ENCODE results near the gene ZNF324B.
A peak's percentile ranks its signal among the peaks of the same experiment; 100 is the strongest.
"Not testable (repeated sequence)": the region's sequence is repeated elsewhere in the genome, so short reads cannot be mapped to it uniquely, and the experiment has no call there.

Gene ZNF324B

DNA sequence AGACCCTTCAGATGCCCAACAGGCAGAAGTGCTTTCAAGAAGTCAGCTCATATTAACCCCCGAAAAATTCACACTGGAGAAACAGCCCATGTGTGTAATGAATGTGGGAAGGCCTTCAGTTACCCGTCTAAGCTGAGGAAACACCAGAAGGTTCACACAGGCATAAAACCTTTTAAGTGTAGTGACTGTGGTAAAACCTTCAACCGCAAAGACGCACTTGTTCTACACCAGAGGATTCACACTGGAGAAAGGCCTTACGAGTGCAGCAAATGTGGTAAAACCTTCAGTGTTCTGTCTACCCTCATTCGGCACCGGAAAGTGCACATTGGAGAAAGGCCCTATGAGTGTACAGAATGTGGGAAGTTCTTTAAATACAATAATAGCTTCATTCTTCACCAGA lies 34.4 kb upstream of the ZNF324B start:
- no peaks in the 10 kb centered on the region for H3K27me3 ChIP-seq (replicated peaks; ENCODE audit: control insufficient read depth, insufficient read depth, low read length, poor library complexity, severe bottlenecking)
- peaks cover 15% of the 10 kb centered on the region for H3K36me3 ChIP-seq (ENCODE audit: control insufficient read depth, insufficient read depth, low read length)
- H3K27ac ChIP-seq (ENCODE audit: insufficient read depth, low read length, poor library complexity, severe bottlenecking): no peak overlapping the region
- no peak for DNase-seq
- no peaks in the 10 kb centered on the region for H3K9me3 ChIP-seq (ENCODE audit: control insufficient read depth, low read length)
- no peak overlapping the region for H3K4me3 ChIP-seq (ENCODE audit: insufficient read depth, low read depth, low read length, poor library complexity, severe bottlenecking)
- no peaks in the 10 kb centered on the region for H3K4me1 ChIP-seq (ENCODE audit: control insufficient read depth, insufficient read depth, low read length, poor library complexity, severe bottlenecking)

DNA sequence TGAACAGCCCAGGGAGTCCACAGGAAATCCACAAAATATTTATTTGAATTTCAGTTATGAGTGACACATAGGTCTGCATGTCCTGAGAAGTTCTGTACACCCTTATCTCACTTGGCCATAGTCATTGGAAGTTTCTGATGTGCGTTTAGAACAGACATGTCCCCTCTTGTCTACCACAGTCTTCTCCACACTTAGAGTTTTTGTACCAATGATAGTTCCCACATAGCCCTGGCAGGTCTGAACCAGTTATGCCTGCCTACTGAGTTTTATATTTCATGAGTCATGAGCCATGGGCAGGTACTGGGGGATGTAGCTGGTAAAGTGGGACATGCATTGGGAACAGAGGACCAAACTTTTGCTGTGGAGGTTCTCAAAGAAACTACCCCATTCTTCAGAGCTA lies 22.8 kb upstream of the ZNF324B start:
- H3K27ac ChIP-seq (ENCODE audit: insufficient read depth, low read length, poor library complexity, severe bottlenecking): no peak overlapping the region
- no peaks in the 10 kb centered on the region for H3K36me3 ChIP-seq (ENCODE audit: control insufficient read depth, insufficient read depth, low read length)
- H3K4me3 ChIP-seq (ENCODE audit: insufficient read depth, low read depth, low read length, poor library complexity, severe bottlenecking): no peak overlapping the region
- no peaks in the 10 kb centered on the region for H3K4me1 ChIP-seq (ENCODE audit: control insufficient read depth, insufficient read depth, low read length, poor library complexity, severe bottlenecking)
- H3K9me3 ChIP-seq (ENCODE audit: control insufficient read depth, low read length): peaks cover 37% of the 10 kb centered on the region
- no peaks in the 10 kb centered on the region for H3K27me3 ChIP-seq (replicated peaks; ENCODE audit: control insufficient read depth, insufficient read depth, low read length, poor library complexity, severe bottlenecking)
- DNase-seq: no peak

GRCh38 chr19:58429745-58430144 lies 21.7 kb upstream of the ZNF324B start:
- Histone ChIP-seq H3K9me3 (ENCODE audit: control insufficient read depth, low read length) (peaks cover 47% of the 10 kb centered on the region), H3K27ac (ENCODE audit: insufficient read depth, low read length, poor library complexity, severe bottlenecking) (no peak overlapping the region), H3K27me3 (replicated peaks; ENCODE audit: control insufficient read depth, insufficient read depth, low read length, poor library complexity, severe bottlenecking) (no peaks in the 10 kb centered on the region), H3K36me3 (ENCODE audit: control insufficient read depth, insufficient read depth, low read length) (peaks cover 9% of the 10 kb centered on the region), H3K4me3 (ENCODE audit: insufficient read depth, low read depth, low read length, poor library complexity, severe bottlenecking) (no peak overlapping the region), H3K4me1 (ENCODE audit: control insufficient read depth, insufficient read depth, low read length, poor library complexity, severe bottlenecking) (no peaks in the 10 kb centered on the region)
- no peak for DNase-seq

DNA sequence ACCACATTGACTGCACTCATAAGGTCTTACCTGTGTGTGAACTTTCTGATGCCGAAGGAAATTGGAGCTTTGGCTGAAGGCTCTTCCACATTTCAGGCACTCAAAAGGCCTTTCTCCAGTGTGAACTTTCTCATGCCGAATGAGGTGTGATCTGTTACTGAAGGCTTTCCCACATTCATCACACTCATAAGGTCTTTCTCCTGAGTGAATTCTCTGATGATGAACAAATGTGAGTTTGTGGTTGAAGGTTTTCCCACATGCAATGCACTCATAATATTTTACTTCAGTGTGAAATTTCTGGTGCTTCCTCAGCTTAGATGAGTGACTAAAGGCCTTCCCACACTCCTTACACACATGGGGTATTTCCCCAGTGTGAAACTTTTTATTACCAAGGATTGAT lies 17.2 kb upstream of the ZNF324B start:
- peaks cover 52% of the 10 kb centered on the region for H3K9me3 ChIP-seq (ENCODE audit: control insufficient read depth, low read length)
- H3K27me3 ChIP-seq (replicated peaks; ENCODE audit: control insufficient read depth, insufficient read depth, low read length, poor library complexity, severe bottlenecking): no peaks in the 10 kb centered on the region
- peaks cover 36% of the 10 kb centered on the region for H3K36me3 ChIP-seq (ENCODE audit: control insufficient read depth, insufficient read depth, low read length)
- no peak overlapping the region for H3K4me3 ChIP-seq (ENCODE audit: insufficient read depth, low read depth, low read length, poor library complexity, severe bottlenecking)
- no peak overlapping the region for H3K27ac ChIP-seq (ENCODE audit: insufficient read depth, low read length, poor library complexity, severe bottlenecking)
- H3K4me1 ChIP-seq (ENCODE audit: control insufficient read depth, insufficient read depth, low read length, poor library complexity, severe bottlenecking): peaks cover under 1% of the 10 kb centered on the region
- DNase-seq: no peak

DNA sequence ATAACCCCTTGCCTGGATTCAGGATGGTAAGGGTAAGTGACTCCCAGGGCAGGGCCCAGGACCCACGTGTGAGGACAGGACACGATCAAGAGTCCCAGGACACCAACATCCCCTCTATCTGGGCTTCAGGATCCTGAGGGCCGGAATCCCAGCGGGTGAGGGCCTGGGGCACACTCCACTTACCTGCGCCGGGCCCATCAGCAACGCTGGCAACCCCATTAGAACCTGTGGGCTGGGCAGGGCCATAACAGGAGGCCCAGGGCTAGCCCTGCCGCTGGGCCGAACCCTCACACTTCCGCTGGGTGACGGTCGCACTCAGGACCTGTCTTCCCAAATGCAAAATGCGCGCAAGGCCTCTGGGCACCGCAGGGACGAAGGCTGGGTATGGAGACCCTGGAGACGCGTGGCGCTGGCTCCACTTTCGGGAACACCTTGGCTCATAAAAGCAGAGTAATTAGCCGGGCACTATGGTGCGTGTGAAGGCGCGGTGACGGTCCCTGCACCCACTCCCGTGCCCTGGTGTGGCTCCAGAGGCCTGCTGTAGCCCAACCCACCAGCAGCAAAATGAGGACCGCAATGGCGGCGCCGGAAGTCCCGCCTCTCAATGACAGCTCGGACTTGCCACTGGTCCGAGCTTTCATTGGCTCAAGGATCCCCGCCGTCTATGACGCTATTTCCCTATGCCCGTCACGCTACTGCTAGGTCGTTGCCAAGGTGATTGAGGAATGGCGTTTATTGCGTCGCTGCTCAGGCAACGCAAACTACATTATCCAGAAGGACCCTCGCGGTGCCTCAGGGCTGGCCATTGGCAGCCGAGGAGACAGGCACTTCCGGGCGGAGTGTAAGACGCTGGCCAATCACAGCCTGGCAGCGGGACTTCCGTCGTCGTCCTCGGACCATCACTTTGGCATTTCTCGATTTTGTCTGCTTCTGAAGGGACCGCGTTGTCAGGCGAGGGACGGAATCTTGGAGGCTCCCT lies 11.6 kb upstream of the ZNF324B start, which contains the start of gene ZNF132:
Gene ZNF132, minus strand, starts transcription at position 578 of the 979 bp plus-strand sequence. Its CDS starts 332 bp downstream, at position 246.
- H3K4me1 ChIP-seq (ENCODE audit: control insufficient read depth, insufficient read depth, low read length, poor library complexity, severe bottlenecking): peaks cover 12% of the 10 kb centered on the region
- peaks cover 25% of the 10 kb centered on the region for H3K36me3 ChIP-seq (ENCODE audit: control insufficient read depth, insufficient read depth, low read length)
- H3K27me3 ChIP-seq (replicated peaks; ENCODE audit: control insufficient read depth, insufficient read depth, low read length, poor library complexity, severe bottlenecking): no peaks in the 10 kb centered on the region
- H3K27ac ChIP-seq (ENCODE audit: insufficient read depth, low read length, poor library complexity, severe bottlenecking): peak within 1 kb of the TSS; percentile 72
- peaks cover 4% of the 10 kb centered on the region for H3K9me3 ChIP-seq (ENCODE audit: control insufficient read depth, low read length)
- DNase-seq: peak; percentile 91 to 94 (median 94)
- peak within 1 kb of the TSS; percentile 58 for H3K4me3 ChIP-seq (ENCODE audit: insufficient read depth, low read depth, low read length, poor library complexity, severe bottlenecking)

DNA sequence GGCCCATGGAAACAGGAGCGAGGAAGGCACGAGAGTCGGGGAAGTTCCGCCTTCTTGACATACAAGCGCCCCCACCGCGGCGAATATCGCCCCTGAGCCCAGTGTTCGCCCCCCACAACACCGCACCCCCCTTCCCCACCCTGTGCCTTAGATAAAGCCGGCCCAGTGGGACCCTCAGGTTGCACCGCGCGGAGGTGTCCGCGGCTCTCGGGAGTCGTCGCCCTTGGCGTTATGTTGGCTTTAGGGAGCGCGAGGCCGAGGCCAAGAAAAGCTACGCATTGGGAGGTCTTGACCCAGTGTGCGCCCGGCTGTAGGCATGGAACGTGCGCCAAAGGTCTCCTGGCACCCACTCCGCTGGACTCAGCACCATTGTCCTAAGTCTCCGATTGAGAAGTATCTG lies 10.9 kb upstream of the ZNF324B start:
- no peak for DNase-seq
- Histone ChIP-seq H3K4me3 (ENCODE audit: insufficient read depth, low read depth, low read length, poor library complexity, severe bottlenecking) (peak overlapping the region; percentile 54), H3K27ac (ENCODE audit: insufficient read depth, low read length, poor library complexity, severe bottlenecking) (peak overlapping the region; percentile 63), H3K27me3 (replicated peaks; ENCODE audit: control insufficient read depth, insufficient read depth, low read length, poor library complexity, severe bottlenecking) (no peaks in the 10 kb centered on the region), H3K4me1 (ENCODE audit: control insufficient read depth, insufficient read depth, low read length, poor library complexity, severe bottlenecking) (peaks cover 12% of the 10 kb centered on the region), H3K9me3 (ENCODE audit: control insufficient read depth, low read length) (no peaks in the 10 kb centered on the region), H3K36me3 (ENCODE audit: control insufficient read depth, insufficient read depth, low read length) (peaks cover 18% of the 10 kb centered on the region)

GRCh38 chr19:58442986-58443385 lies 8.4 kb upstream of the ZNF324B start:
- not testable (repeated sequence) for H3K4me3 ChIP-seq (ENCODE audit: insufficient read depth, low read depth, low read length, poor library complexity, severe bottlenecking); H3K27me3 ChIP-seq (replicated peaks; ENCODE audit: control insufficient read depth, insufficient read depth, low read length, poor library complexity, severe bottlenecking)

GRCh38 chr19:58448860-58449259 lies 2.6 kb upstream of the ZNF324B start:
- DNase-seq; H3K36me3 ChIP-seq (ENCODE audit: control insufficient read depth, insufficient read depth, low read length); H3K9me3 ChIP-seq (ENCODE audit: control insufficient read depth, low read length); H3K4me1 ChIP-seq (ENCODE audit: control insufficient read depth, insufficient read depth, low read length, poor library complexity, severe bottlenecking); H3K27ac ChIP-seq (ENCODE audit: insufficient read depth, low read length, poor library complexity, severe bottlenecking); H3K27me3 ChIP-seq (replicated peaks; ENCODE audit: control insufficient read depth, insufficient read depth, low read length, poor library complexity, severe bottlenecking); H3K4me3 ChIP-seq (ENCODE audit: insufficient read depth, low read depth, low read length, poor library complexity, severe bottlenecking): not testable (repeated sequence)

More at GRCh38 chr19:58442986-58443385, 8.4 kb upstream of the ZNF324B start:
- H3K9me3 ChIP-seq (ENCODE audit: control insufficient read depth, low read length); DNase-seq; H3K27ac ChIP-seq (ENCODE audit: insufficient read depth, low read length, poor library complexity, severe bottlenecking); H3K36me3 ChIP-seq (ENCODE audit: control insufficient read depth, insufficient read depth, low read length): not testable (repeated sequence)
- H3K4me1 ChIP-seq (ENCODE audit: control insufficient read depth, insufficient read depth, low read length, poor library complexity, severe bottlenecking): peaks cover 12% of the 10 kb centered on the region

- H3K36me3 ChIP-seq (ENCODE audit: control insufficient read depth, insufficient read depth, low read length); H3K9me3 ChIP-seq (ENCODE audit: control insufficient read depth, low read length); DNase-seq; H3K4me1 ChIP-seq (ENCODE audit: control insufficient read depth, insufficient read depth, low read length, poor library complexity, severe bottlenecking); H3K4me3 ChIP-seq (ENCODE audit: insufficient read depth, low read depth, low read length, poor library complexity, severe bottlenecking); H3K27ac ChIP-seq (ENCODE audit: insufficient read depth, low read length, poor library complexity, severe bottlenecking); H3K27me3 ChIP-seq (replicated peaks; ENCODE audit: control insufficient read depth, insufficient read depth, low read length, poor library complexity, severe bottlenecking): not testable (repeated sequence)
Measured at GRCh38 chr19:58449980-58450379, 1.4 kb upstream of the ZNF324B start.

GRCh38 chr19:58450856-58451357 lies 515 bp upstream of the ZNF324B start:
- Histone ChIP-seq H3K4me1 (ENCODE audit: control insufficient read depth, insufficient read depth, low read length, poor library complexity, severe bottlenecking) (peaks cover 6% of the 10 kb centered on the region), H3K9me3 (ENCODE audit: control insufficient read depth, low read length) (no peaks in the 10 kb centered on the region), H3K27ac (ENCODE audit: insufficient read depth, low read length, poor library complexity, severe bottlenecking) (peak overlapping the region; percentile 80), H3K36me3 (ENCODE audit: control insufficient read depth, insufficient read depth, low read length) (no peaks in the 10 kb centered on the region), H3K4me3 (ENCODE audit: insufficient read depth, low read depth, low read length, poor library complexity, severe bottlenecking) (peak overlapping the region; percentile 93), H3K27me3 (replicated peaks; ENCODE audit: control insufficient read depth, insufficient read depth, low read length, poor library complexity, severe bottlenecking) (no peaks in the 10 kb centered on the region)
- no peak for DNase-seq

Measured in effector memory CD4-positive, alpha-beta T cell (primary cell).